ENCODE results near the gene ETS1. TPM values are rescaled to one million over a fixed set of nuclear protein-coding genes. Genes with fewer than 3 reads are reported as not detected.
A peak's percentile ranks its signal among the peaks of the same experiment; 100 is the strongest.

The ETS1 gene
- total RNA-seq, 1 experiment from 2014 or later = 29.9 TPM

GRCh38 chr11:128428935-128429334, 158.4 kb downstream of the ETS1 start:
- Histone ChIP-seq H3K79me1 (ENCODE audit: insufficient read depth, low read depth, low read length, poor library complexity, severe bottlenecking) (no peaks in the 10 kb centered on the region), H2BK20ac (ENCODE audit: low read depth, low read length, poor library complexity, severe bottlenecking) (no peak overlapping the region), H2BK15ac (ENCODE audit: low read depth, low read length) (no peak overlapping the region), H3K14ac (ENCODE audit: insufficient read depth, low read length) (no peak overlapping the region), H3K23me2 (ENCODE audit: insufficient read length, low read depth, low read length, poor library complexity, severe bottlenecking) (no peaks in the 10 kb centered on the region), H3K23ac (ENCODE audit: insufficient read length, low read depth, low read length) (no peak overlapping the region), H3K18ac (ENCODE audit: insufficient read length, low read depth, low read length) (no peak overlapping the region), H3K9me3 (ENCODE audit: control insufficient read depth, low read depth, low read length) (no peaks in the 10 kb centered on the region), H3K4ac (ENCODE audit: low read depth, low read length) (no peak overlapping the region), H3K4me1 (ENCODE audit: insufficient read depth, low read length) (no peaks in the 10 kb centered on the region), H4K8ac (replicated peaks; ENCODE audit: insufficient read length, low read depth, low read length) (no peak overlapping the region), H4K20me1 (ENCODE audit: control insufficient read depth, insufficient read depth, insufficient read length) (no peaks in the 10 kb centered on the region), H2AFZ (ENCODE audit: low read length) (peak overlapping the region; percentile 8), H3K79me2 (ENCODE audit: insufficient read depth, low read length) (no peaks in the 10 kb centered on the region), H2BK120ac (ENCODE audit: low read depth, low read length, poor library complexity, severe bottlenecking) (no peak overlapping the region), H2BK5ac (ENCODE audit: insufficient read length, low read length) (no peak overlapping the region), H2AK5ac (ENCODE audit: insufficient read length, low read length) (no peak overlapping the region), H3K4me2 (ENCODE audit: insufficient read depth, insufficient read length, low read length) (no peak overlapping the region), H3T11ph (ENCODE audit: low read length) (no peak overlapping the region), H3K56ac (ENCODE audit: insufficient read length, low read depth, low read length) (no peak overlapping the region), H4K91ac (ENCODE audit: insufficient read length, low read depth, low read length) (no peak overlapping the region), H3K27me3 (ENCODE audit: insufficient read depth, low read length) (no peaks in the 10 kb centered on the region), H2BK12ac (ENCODE audit: insufficient read length, low read depth, low read length) (no peak overlapping the region), H4K5ac (ENCODE audit: insufficient read length, low read depth, low read length) (no peak overlapping the region), H3K9ac (ENCODE audit: extremely low read depth, insufficient read length, low read length) (no peak overlapping the region), H3K27ac (ENCODE audit: insufficient read length, low read depth, low read length) (no peak overlapping the region)
- H3K27ac Mint-ChIP-seq = no peak overlapping the region
- H3K9me3 Mint-ChIP-seq = peaks cover 2 to 5% of the 10 kb centered on the region in 2 experiments; a peak in 3 of 5 replicates
- no peaks in the 10 kb centered on the region; the same call in none of the 2 replicates for H3K27me3 Mint-ChIP-seq (ENCODE audit: low read depth)
- H3K4me1 Mint-ChIP-seq = peaks cover 13% of the 10 kb centered on the region in 2 experiments
- no peak for DNase-seq
- WGBS (ENCODE audit: extremely low coverage, insufficient read length, low lambda C conversion rate) = no CpG with 5 or more reads among the region's 3 CpGs
- H3K36me3 Mint-ChIP-seq (ENCODE audit: insufficient read depth in 1 of 3, low read depth in 3 of 3) = no peaks in the 10 kb centered on the region
- no peak overlapping the region for H3K4me3 Mint-ChIP-seq
- TF ChIP-seq CTCF (conservative IDR thresholded peaks at IDR 0.05) = no peak

Measured in H9 (cell line).